T47D (cell line): ENCODE results near the gene MAD1L1.
"Not testable (repeated sequence)": the region's sequence is repeated elsewhere in the genome, so short reads cannot be mapped to it uniquely, and the experiment has no call there.

Experiments used
- DNase-seq, 2 experiments: peaks; one replicate each; pipeline versions ENCODE4 v3.0.0 to v3.0.0-alpha.2; 2011 to 2012; ENCODE audit warnings: low read depth in 1 of 2, low spot score in 1 of 2
- JUND ChIP-seq: IDR thresholded peaks from 2 replicates; pipeline ENCODE4 v1.6.1; 2012; ENCODE audit warnings: low read depth
- in situ Hi-C: cut with HindIII; loops from 2 replicates; pipeline ENCODE4 v1.10.0; 2016; ENCODE audit warnings: low sequenced_read_pairs, low pct_unique_long_range_greater_than_20kb

MAD1L1 gene

GRCh38 chr7:1886361-1887064, 346.2 kb downstream of the MAD1L1 start:
- in situ Hi-C loops: no loop called here
- TF ChIP-seq JUND: no peak
- no peak for DNase-seq

- DNase-seq: no peak
- in situ Hi-C loops: no loop called here
- no peak for TF ChIP-seq JUND
These were observed 347.1 kb downstream of the MAD1L1 start for GRCh38 chr7:1885465-1886226.

DNA sequence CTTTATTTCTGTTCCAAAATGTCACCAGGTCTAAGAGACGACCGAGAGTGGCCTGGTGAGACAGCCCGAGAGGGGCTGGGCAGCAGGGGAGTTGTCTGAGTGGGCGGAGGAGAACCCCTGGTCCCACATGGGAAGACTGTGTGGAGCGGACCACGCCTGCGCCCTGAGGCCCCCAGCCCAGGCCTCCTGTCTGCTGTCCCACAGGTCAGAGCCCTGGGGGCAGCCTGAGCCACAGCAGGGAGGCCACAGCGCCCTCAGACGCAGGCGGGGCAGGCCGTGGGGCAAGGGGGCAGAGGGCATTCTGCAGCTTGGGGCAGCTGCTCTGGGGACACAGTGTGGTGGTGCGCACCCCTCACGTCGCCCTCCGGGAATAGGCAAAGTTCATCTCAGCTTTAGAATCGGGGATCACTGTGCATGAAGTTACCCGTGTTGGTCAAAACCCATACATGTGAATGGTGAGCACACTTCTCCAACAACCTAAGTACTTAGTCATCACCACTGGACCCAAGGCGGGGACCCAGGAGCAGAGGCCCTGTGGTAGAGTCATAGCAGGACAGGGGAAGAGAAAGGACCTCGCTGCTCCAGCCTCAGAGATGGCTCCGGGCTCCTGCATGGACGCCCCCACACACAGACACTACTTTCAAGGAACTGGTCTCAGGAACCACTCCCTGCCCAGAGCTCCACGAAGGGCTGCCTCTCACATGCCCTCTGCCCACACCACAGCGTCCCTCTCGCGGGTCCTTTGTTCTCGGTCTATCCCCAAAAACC, 348.0 kb downstream of the MAD1L1 start:
- in situ Hi-C loops: no loop called here
- DNase-seq: no peak
- no peak for TF ChIP-seq JUND

GRCh38 chr7:1883834-1884582, 348.7 kb downstream of the MAD1L1 start:
- no peak for DNase-seq
- TF ChIP-seq JUND: no peak
- in situ Hi-C loops: no loop called here

DNA sequence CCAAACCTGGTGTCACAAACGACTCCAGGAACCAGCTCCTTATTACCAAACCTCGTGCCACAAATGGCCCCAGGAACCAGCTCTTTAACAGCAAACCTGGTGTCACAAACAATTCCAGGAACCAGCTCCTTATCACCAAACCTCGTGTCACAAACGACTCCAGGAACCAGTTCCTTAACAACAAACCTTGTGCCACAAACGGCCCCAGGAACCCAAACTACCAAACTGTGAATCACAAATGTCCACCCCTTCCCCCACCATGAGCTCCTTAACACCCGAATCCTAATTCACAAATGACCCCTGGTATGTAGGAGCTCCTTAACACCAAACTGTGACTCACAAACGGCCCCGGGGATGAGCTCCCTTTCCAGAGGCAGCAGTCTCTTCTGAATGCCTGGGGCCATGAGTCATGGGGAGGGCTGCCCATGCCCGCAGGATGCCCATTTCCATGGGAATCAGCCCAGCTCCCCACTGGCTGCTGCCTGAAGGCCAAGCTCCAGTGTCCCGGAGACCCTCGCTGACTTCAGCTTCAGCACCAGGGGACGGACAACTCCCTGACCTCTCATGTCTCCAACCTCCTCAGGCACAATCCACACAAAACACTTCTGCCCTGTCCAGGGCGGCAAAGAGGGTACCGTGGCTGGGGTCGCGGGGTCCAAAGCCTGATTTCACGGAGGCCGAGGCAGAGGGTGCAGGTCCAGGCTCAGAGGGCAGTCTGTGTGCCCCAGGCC, 349.5 kb downstream of the MAD1L1 start:
- no peak for DNase-seq
- in situ Hi-C loops: no loop called here
- TF ChIP-seq JUND: no peak

GRCh38 chr7:1882451-1882850, 350.3 kb downstream of the MAD1L1 start:
- TF ChIP-seq JUND: no peak
- DNase-seq: no peak
- in situ Hi-C loops: no loop called here

DNA sequence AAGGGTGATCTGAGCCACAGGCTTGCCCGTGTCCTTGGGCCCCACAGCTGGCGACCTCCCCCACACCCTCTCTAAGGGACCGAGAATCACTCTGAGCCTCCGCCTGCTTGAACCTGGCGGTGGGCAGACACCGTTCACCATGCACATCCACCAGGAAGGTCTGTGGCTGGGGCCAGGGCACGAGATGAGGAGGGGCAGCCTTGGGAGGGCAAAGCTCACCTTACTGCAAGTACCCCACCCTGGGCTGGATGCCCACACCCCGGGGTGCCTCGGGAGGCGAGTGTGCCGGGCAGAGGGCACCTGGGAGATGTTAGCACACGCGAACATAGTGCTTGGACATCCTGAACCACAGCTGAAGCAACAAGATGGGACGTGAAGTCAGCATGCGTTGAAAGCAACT, 350.8 kb downstream of the MAD1L1 start:
- TF ChIP-seq JUND: no peak
- in situ Hi-C loops: no loop called here
- DNase-seq: no peak

DNA sequence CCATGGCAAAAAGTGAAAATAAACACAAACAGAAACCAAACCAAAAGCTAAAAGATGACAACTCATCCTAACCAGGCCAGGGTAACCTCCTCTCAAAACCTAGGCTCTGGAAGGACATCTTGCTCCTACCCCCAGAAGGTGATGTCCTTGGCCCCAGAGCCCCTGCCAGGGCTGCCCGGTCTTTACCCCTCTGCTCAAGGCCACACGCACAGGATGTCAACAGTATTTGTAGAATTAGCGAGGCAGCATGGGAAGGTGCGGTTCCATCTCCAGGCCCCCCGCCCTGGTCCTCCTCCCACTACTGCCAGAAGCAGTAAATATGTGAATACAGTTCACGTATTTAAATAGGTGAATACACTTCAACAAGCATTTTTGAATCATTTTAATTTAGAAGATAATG, 356.1 kb downstream of the MAD1L1 start:
- in situ Hi-C loops, DNase-seq: not testable (repeated sequence)

- in situ Hi-C loops: not testable (repeated sequence)
These were observed 357.1 kb downstream of the MAD1L1 start for GRCh38 chr7:1875392-1876199.

DNA sequence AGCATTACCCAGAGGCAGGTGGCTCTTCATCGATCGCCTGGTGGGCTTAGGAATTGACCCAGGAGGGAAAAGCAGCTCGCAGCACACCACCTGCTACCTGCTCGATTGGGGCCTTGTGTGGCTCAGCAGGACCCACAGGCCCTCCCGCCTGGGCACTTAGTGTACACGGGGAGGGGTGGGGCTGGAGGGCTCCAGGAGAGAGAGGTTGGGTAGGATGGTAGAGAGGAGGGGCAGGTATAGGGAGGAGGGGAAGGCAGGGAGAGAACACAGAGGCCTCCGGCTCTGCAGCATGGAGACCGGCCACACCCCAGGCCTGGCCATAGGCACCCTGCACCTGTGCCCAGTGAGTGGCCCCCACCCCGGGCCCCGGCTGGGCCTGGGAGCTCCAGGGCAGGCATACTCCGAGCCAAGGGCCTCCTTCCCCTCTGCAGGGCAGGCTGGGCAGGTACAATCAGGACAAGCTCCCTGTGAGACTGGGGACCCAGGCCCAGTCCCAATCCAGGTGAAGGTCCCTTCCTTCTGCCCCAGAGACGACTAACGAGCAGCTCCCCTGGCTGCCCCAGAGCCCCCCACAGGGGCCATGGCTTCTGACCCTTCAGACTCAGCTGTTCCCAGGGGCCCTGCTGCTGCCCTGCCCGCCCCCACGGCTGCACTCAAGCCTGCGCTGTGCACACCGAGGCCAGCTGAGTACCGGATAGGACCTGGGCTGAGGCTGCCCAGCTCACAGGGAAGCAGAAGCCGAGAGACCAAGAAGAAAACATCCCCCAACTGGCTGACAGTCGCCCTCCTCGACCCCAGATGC, 358.0 kb downstream of the MAD1L1 start:
- in situ Hi-C loops, DNase-seq: not testable (repeated sequence)

More at GRCh38 chr7:1875392-1876199, 357.1 kb downstream of the MAD1L1 start:
- peak in 1 of 2 experiments; percentile 39 for DNase-seq
